AG04449 (cell line): Measurements from ENCODE around the gene MATN1.

Source experiments
- CTCF ChIA-PET: fragments of 350-600 bp; formaldehyde crosslinking; extraction: SDS; loops from one replicate; lab custom pipeline; 2021; ENCODE audit warnings: antibody characterized with exemption; lab: Yijun Ruan, JAX
- POLR2A ChIA-PET: fragments of 400-600, 350-600 bp; formaldehyde crosslinking; extraction: SDS; loops from one replicate; lab custom pipeline; 2020; ENCODE audit warnings: antibody characterized with exemption, inconsistent platforms; lab: Yijun Ruan, JAX
- DNase-seq: peaks from one replicate; pipeline ENCODE4 v3.0.0-alpha.2; 2010; ENCODE audit warnings: low read depth, low spot score
- H3K4me3 ChIP-seq: 2 replicates; pipeline ENCODE4 v1.5.1; 2011; ENCODE audit warnings: low read depth, mild to moderate bottlenecking, control low read depth, low read length
- CTCF ChIP-seq: IDR thresholded peaks from one replicate; pipeline ENCODE4 v1.5.1; 2011; ENCODE audit warnings: mild to moderate bottlenecking, moderate library complexity, low read length, control low read depth, inconsistent platforms; ENCODE audit not compliant: insufficient read depth; ENCODE audit errors: missing control alignments

MATN1 gene

GRCh38 chr1:30684881-30685795 is 38.2 kb downstream of the MATN1 start:
- POLR2A ChIA-PET, result no interaction called here
- H3K4me3 ChIP-seq, result no peak overlapping the region
- no peak for DNase-seq
- no peak for TF ChIP-seq CTCF
- CTCF ChIA-PET, result interaction anchor here (0.9 kb wide), 1 partner anchor 10 kb away, joined by 3 read pairs; no protein-coding TSS in a partner anchor

GRCh38 chr1:30684259-30684658 is 39.1 kb downstream of the MATN1 start:
- no peak for TF ChIP-seq CTCF
- CTCF ChIA-PET, result interaction anchor here (0.9 kb wide), 1 partner anchor 9 kb away, joined by 3 read pairs; no protein-coding TSS in a partner anchor
- no peak for DNase-seq
- POLR2A ChIA-PET, result no interaction called here
- H3K4me3 ChIP-seq, result no peak overlapping the region

- no peak for TF ChIP-seq CTCF
- POLR2A ChIA-PET, result no interaction called here
- H3K4me3 ChIP-seq, result no peak overlapping the region
- CTCF ChIA-PET, result no interaction called here
- no peak for DNase-seq
These were observed 39.7 kb downstream of the MATN1 start for GRCh38 chr1:30683699-30684098.

DNA sequence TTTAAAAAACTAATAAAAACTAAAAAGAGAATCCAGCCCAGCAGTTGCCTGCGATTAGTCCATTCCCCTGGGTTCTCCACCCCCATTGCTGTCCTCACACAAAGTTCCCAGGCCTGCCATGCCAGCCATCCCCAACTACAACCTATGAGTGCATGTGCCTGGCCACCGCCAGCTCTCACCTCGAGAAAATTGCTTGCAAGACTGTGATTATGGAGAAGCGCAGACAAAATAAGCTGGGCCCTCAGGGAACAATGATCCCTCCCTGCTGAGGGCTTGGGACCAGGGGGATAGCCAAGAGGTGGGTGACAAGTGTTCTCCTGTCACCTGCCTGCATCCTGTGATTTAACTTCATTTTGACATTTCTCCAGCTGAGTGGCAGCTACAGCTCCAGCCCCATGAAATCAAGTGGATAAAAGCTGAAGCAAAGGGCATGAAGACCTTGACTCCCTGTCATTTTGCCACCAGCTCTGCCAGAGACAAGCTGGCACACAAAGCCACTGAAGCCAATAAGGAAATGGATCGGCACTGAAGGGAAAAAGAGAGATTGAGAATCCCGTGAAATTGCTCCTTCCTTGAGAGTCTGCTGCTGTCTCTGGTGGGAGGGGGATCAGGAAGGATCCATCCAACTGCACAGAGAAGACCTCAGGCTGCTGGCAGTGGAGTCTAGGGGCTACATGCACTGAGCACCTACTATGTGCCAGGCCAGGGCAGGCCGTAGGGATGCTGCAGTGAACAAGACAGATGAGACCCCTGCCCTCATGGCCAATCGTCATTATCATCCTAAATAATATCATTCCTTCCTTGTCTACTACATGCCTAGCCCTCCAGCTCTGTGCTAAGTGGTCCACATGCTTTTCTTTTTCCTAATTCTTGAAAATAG is 40.7 kb downstream of the MATN1 start:
- no peak for DNase-seq
- no peak overlapping the region for H3K4me3 ChIP-seq
- ChIA-PET POLR2A (no interaction called here), CTCF (no interaction called here)
- no peak for TF ChIP-seq CTCF

DNA sequence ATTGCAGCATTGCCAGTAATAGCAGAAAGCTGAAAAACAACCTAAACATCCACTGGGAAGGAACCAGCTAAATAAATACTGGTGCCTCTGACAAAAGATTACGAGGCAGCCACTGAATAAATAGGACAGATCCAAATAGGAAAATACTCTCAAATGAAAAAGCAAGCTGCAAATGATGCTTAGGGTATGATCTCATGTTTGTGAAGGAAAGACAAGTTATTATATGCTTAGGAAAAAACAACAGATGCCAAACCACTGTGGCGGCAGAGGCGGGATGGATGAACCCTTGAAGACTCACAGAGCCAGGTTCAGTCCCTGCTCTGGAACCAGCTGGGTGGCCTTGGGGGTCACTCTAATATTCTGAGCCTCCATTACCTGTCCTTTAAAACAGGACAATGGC is 41.6 kb downstream of the MATN1 start:
- CTCF ChIA-PET, result no interaction called here
- TF ChIP-seq CTCF, result no peak
- no peak for DNase-seq
- POLR2A ChIA-PET, result no interaction called here
- no peak overlapping the region for H3K4me3 ChIP-seq

DNA sequence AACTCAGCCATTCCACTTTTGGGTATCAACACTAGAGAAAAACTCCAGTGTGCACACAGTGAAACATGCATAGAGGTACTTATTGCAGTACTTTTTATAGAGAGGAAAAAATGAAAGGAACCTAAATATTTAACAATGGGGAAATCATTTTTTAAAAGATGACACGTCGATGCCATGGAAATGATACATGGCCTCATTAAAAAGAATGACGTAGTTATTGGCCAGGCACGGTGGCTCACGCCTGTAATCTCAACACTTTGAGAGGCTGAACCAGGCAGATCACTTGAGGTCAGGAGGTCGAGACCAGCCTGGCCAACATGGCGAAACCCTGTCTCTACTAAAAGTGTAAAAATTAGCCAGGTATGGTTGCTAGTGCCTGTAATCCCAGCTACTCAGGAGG is 42.5 kb downstream of the MATN1 start:
- no peak for TF ChIP-seq CTCF
- no peak for DNase-seq
- POLR2A ChIA-PET, result no interaction called here
- CTCF ChIA-PET, result no interaction called here
- no peak overlapping the region for H3K4me3 ChIP-seq
